Uterus (tissue), 4 donors: ENCODE results near the gene UPB1. TPM values are rescaled to one million over a fixed set of nuclear protein-coding genes. Genes with fewer than 3 reads are reported as not detected.

Source experiments
- DNase-seq, 2 donors: peaks; one replicate each; pipeline ENCODE4 v3.0.0-alpha.2; 2019 to 2020
- H3K27ac ChIP-seq, 2 donors: fragments of 200-600 bp; sonication (generic); 1 replicate in 1 of 2; 2 replicates in 1 of 2; pipeline ENCODE4 v1.5.1; 2016 to 2018
- H3K27me3 ChIP-seq, 2 donors: fragments of 200-600 bp; sonication (generic); one replicate each; pipeline ENCODE4 v1.5.1; 2018 to 2019; ENCODE audit warnings: control low read depth in 1 of 2
- H3K36me3 ChIP-seq, 2 donors: fragments of 200-600 bp; sonication (generic); one replicate each; pipeline ENCODE4 v1.5.1; 2019; ENCODE audit warnings: control low read depth in 1 of 2
- H3K4me1 ChIP-seq, 2 donors: fragments of 200-600 bp; sonication (generic); one replicate each; pipeline ENCODE4 v1.5.1; 2018 to 2019; ENCODE audit warnings: control low read depth in 1 of 2
- H3K4me3 ChIP-seq, 2 donors: fragments of 200-600 bp; sonication (generic); 1 replicate in 1 of 2; 2 replicates in 1 of 2; pipeline ENCODE4 v1.5.1; 2018 to 2019; ENCODE audit warnings: mild to moderate bottlenecking in 1 of 2
- H3K9me3 ChIP-seq, 2 donors: fragments of 200-600 bp; sonication (generic); one replicate each; pipeline ENCODE4 v1.5.1; 2019; ENCODE audit warnings: control low read depth in 1 of 2
- POLR2A ChIP-seq, 2 donors: fragments of 450-650 bp; IDR thresholded peaks; one replicate each; pipeline ENCODE4 v1.6.1; 2016; ENCODE audit warnings: antibody characterized with exemption in 2 of 2, mild to moderate bottlenecking in 1 of 2, moderate library complexity in 1 of 2
- intact Hi-C: fragments of 100-400 bp; cut with DNase I; formaldehyde crosslinking; loops from one replicate; pipeline ENCODE4 v1.15.1; 2023; ENCODE audit warnings: low total_unique reads
- total RNA-seq, 4 donors: library from RNA; depleted of rRNA in 3 of 4; stranded (reverse); fragments of >200 nt in 3 of 4; gene quantifications; one replicate each; pipeline versions ENCODE4 v1.1.0 to v1.2.4, GENCODE V29; 2014 to 2023
- TF ChIP-seq, protein P1 (sequence below), 4 experiments: fragments of 200-600 bp in 2 of 4; fragments of 450-650 bp in 2 of 4; sonication (generic) in 2 of 4; IDR thresholded peaks; one replicate each; pipeline ENCODE4 v1.5.1; 2016 to 2019; ENCODE audit warnings: antibody characterized with exemption in 4 of 4, mild to moderate bottlenecking in 2 of 4, moderate library complexity in 1 of 4
- donor health status: DM: yes; HTN: yes; CAD: no.

Gene UPB1
- total RNA-seq, 4 donors from 2014 or later: 0.83 to 2.7 TPM; not detected in 2

GRCh38 chr22:24571266-24571665 lies 76.1 kb downstream of the UPB1 start:
- Histone ChIP-seq H3K27ac (no peak overlapping the region), H3K4me1 (no peaks in the 10 kb centered on the region), H3K9me3 (no peaks in the 10 kb centered on the region), H3K4me3 (no peak overlapping the region), H3K36me3 (no peaks in the 10 kb centered on the region), H3K27me3 (no peaks in the 10 kb centered on the region)
- no peak for TF ChIP-seq POLR2A (IDR thresholded peaks at IDR 0.05)
- TF ChIP-seq, protein P1, sequence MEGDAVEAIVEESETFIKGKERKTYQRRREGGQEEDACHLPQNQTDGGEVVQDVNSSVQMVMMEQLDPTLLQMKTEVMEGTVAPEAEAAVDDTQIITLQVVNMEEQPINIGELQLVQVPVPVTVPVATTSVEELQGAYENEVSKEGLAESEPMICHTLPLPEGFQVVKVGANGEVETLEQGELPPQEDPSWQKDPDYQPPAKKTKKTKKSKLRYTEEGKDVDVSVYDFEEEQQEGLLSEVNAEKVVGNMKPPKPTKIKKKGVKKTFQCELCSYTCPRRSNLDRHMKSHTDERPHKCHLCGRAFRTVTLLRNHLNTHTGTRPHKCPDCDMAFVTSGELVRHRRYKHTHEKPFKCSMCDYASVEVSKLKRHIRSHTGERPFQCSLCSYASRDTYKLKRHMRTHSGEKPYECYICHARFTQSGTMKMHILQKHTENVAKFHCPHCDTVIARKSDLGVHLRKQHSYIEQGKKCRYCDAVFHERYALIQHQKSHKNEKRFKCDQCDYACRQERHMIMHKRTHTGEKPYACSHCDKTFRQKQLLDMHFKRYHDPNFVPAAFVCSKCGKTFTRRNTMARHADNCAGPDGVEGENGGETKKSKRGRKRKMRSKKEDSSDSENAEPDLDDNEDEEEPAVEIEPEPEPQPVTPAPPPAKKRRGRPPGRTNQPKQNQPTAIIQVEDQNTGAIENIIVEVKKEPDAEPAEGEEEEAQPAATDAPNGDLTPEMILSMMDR (IDR thresholded peaks at IDR 0.05): no peak
- DNase-seq: no peak
- intact Hi-C loops: no loop called here

- H3K9me3 ChIP-seq: no peaks in the 10 kb centered on the region
- H3K36me3 ChIP-seq: no peaks in the 10 kb centered on the region
- no peak overlapping the region for H3K4me3 ChIP-seq
- H3K4me1 ChIP-seq: no peaks in the 10 kb centered on the region
- no peaks in the 10 kb centered on the region for H3K27me3 ChIP-seq
- TF ChIP-seq, protein P1 (IDR thresholded peaks at IDR 0.05): no peak
- TF ChIP-seq POLR2A (IDR thresholded peaks at IDR 0.05): no peak
- intact Hi-C loops: no loop called here
- no peak for DNase-seq
- H3K27ac ChIP-seq: no peak overlapping the region
Observed at GRCh38 chr22:24576778-24577177, 81.6 kb downstream of the UPB1 start.

Other genes starting within 250 kb of the UPB1 start
- gene SPECC1L, start 224.5 kb upstream of the UPB1 start, total RNA-seq: 100 to 1,000 TPM in 1 of 4 donors, 10 to 100 TPM in 3; 18.2 to 114 (median 55.3) TPM
- gene ADORA2A, start 67.7 kb upstream of the UPB1 start, total RNA-seq: 1 to 10 TPM in 3 of 4 donors, not detected in 1; 3.3 to 9.9 (median 8.9) TPM
- 10 to 100 TPM; 26.4 to 68.2 (median 44.9) TPM for gene GUCD1, start 59.8 kb downstream of the UPB1 start, total RNA-seq
- gene SNRPD3, start 60.7 kb downstream of the UPB1 start, total RNA-seq: 100 to 1,000 TPM in 2 of 4 donors, 10 to 100 TPM in 2; 42.6 to 189 (median 85.1) TPM
- 10 to 100 TPM in 2 of 4 donors, 1 to 10 TPM in 1, under 1 TPM in 1; 0.88 to 16.2 (median 8.2) TPM for gene LRRC75B, start 97.7 kb downstream of the UPB1 start, total RNA-seq
- 1 to 10 TPM in 2 of 4 donors, not detected in 2; 4.1 to 9.6 TPM for gene GGT1, start 107.9 kb downstream of the UPB1 start, total RNA-seq